ENCODE measurements around the gene SIGLEC11.
A peak's percentile ranks its signal among the peaks of the same experiment; 100 is the strongest.
"Not testable (repeated sequence)": the region's sequence is repeated elsewhere in the genome, so short reads cannot be mapped to it uniquely, and the experiment has no call there.

SIGLEC11 gene

GRCh38 chr19:49960980-49961379, at the start of gene SIGLEC11:
SIGLEC11 (minus strand) TSS chr19:49961172; CDS start chr19:49961081, 91 bp downstream.
- not testable (repeated sequence) for DNase-seq (ENCODE audit: low read depth, low spot score)

- no peak for DNase-seq (ENCODE audit: low read depth, low spot score)
Measured at GRCh38 chr19:50008532-50008931, 47.6 kb upstream of the SIGLEC11 start.

- no peak for DNase-seq (ENCODE audit: low read depth, low spot score)
Measured at GRCh38 chr19:50007947-50008346, 47.0 kb upstream of the SIGLEC11 start.

GRCh38 chr19:50007170-50007569, 46.2 kb upstream of the SIGLEC11 start:
- no peak for DNase-seq (ENCODE audit: low read depth, low spot score)

GRCh38 chr19:50005428-50005827, 44.5 kb upstream of the SIGLEC11 start:
- no peak for DNase-seq (ENCODE audit: low read depth, low spot score)

- no peak for DNase-seq (ENCODE audit: low read depth, low spot score)
Measured at GRCh38 chr19:50003810-50004419, 42.9 kb upstream of the SIGLEC11 start.

GRCh38 chr19:50003254-50003788, 42.3 kb upstream of the SIGLEC11 start:
- no peak for DNase-seq (ENCODE audit: low read depth, low spot score)

- no peak for DNase-seq (ENCODE audit: low read depth, low spot score)
Measured at GRCh38 chr19:50002386-50002960, 41.5 kb upstream of the SIGLEC11 start.

- no peak for DNase-seq (ENCODE audit: low read depth, low spot score)
Measured at GRCh38 chr19:50001775-50002174, 40.8 kb upstream of the SIGLEC11 start.

- DNase-seq (ENCODE audit: low read depth, low spot score), result no peak
Measured at GRCh38 chr19:50000841-50001557, 40.0 kb upstream of the SIGLEC11 start.

- DNase-seq (ENCODE audit: low read depth, low spot score), result no peak
Measured at GRCh38 chr19:50000038-50000840, 39.3 kb upstream of the SIGLEC11 start.

GRCh38 chr19:49999371-50000010, 38.5 kb upstream of the SIGLEC11 start:
- no peak for DNase-seq (ENCODE audit: low read depth, low spot score)

- no peak for DNase-seq (ENCODE audit: low read depth, low spot score)
Measured at GRCh38 chr19:49997709-49998108, 36.7 kb upstream of the SIGLEC11 start.

- no peak for DNase-seq (ENCODE audit: low read depth, low spot score)
Measured at GRCh38 chr19:49988433-49988832, 27.5 kb upstream of the SIGLEC11 start.

GRCh38 chr19:49988007-49988406, 27.0 kb upstream of the SIGLEC11 start:
- DNase-seq (ENCODE audit: low read depth, low spot score), result no peak

GRCh38 chr19:49987159-49987698, 26.3 kb upstream of the SIGLEC11 start:
- DNase-seq (ENCODE audit: low read depth, low spot score), result peak; percentile 47

- DNase-seq (ENCODE audit: low read depth, low spot score), result no peak
Measured at GRCh38 chr19:49986354-49986753, 25.4 kb upstream of the SIGLEC11 start.

GRCh38 chr19:49985871-49986270, 24.9 kb upstream of the SIGLEC11 start:
- DNase-seq (ENCODE audit: low read depth, low spot score), result no peak

GRCh38 chr19:49984491-49984890, 23.5 kb upstream of the SIGLEC11 start:
- no peak for DNase-seq (ENCODE audit: low read depth, low spot score)

GRCh38 chr19:49983645-49984229, 22.8 kb upstream of the SIGLEC11 start:
- peak; percentile 57 for DNase-seq (ENCODE audit: low read depth, low spot score)

All from activated CD4-positive, CD25-positive, alpha-beta regulatory T cell treated with anti-CD3 and anti-CD28 coated beads, Interleukin-2, amount 50 U/mL, for 16 hours (primary cell).